ENCODE data around the gene ZNF497. TPM values are rescaled to one million over a fixed set of nuclear protein-coding genes. Genes with fewer than 3 reads are reported as not detected.
A peak's percentile ranks its signal among the peaks of the same experiment; 100 is the strongest.
"Not testable (repeated sequence)": the region's sequence is repeated elsewhere in the genome, so short reads cannot be mapped to it uniquely, and the experiment has no call there.

Gene ZNF497
- total RNA-seq, 5 donors from 2014 or later (not counting 1 experiment from before 2014, with no cell fraction given): 0.98 to 3.4 (median 2.2) TPM

DNA sequence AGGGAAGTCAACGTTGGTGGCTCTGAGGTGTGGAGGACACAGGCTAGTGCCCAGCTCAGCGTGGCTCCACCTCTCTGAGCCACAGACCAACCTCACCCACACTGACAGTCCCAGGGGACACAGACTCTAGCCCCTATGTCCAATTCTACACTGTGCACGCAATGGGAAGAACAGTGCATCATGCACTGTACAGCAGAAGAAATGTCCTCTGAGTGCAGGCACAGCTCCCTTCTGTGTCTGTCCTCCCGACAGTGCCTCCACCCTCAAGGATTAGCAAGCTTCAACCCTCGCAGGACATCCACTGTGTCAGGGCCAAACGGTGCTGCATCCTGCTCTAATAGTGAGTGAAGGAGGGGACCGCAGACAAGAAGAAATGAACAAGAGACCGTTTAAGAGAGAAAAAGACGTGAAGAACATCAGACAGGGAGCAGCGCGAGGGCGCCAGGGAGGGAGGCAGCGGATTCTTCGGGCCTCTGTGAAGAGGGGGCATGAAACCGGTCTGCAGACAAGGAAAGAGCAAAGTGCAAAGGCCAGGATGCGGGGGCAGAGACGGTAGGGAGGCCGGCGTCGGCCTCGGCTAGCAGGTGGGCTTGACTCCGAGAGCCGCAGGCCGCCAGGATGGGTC, 17.6 kb upstream of the ZNF497 start:
- Mint-ChIP-seq H3K9me3 (no peaks in the 10 kb centered on the region), H3K4me1 (peaks cover 24 to 30% (median 28%) of the 10 kb centered on the region in 3 donors), H3K27ac (peak overlapping the region; percentile 94), H3K36me3 (no peaks in the 10 kb centered on the region), H3K4me3 (peak overlapping the region; percentile 87 to 95 (median 87)), H3K27me3 (no peaks in the 10 kb centered on the region)
- peaks cover 4 to 27% of the 10 kb centered on the region in 2 experiments for H3K4me1 ChIP-seq (ENCODE audit: control insufficient read depth in 1 of 2, extremely low read depth in 1 of 2, insufficient read depth in 2 of 2, low read length in 2 of 2)
- CTCF ChIA-PET: no interaction called here
- H3K36me3 ChIP-seq (ENCODE audit: control insufficient read depth in 2 of 2, extremely low read depth in 1 of 2, insufficient read depth in 1 of 2, low read length in 1 of 2): no peaks in the 10 kb centered on the region
- no peaks in the 10 kb centered on the region for H3K9me3 ChIP-seq
- POLR2A ChIA-PET: no interaction called here
- H3K27me3 ChIP-seq (replicated peaks in 1 of 2; ENCODE audit: control insufficient read depth in 2 of 2, extremely low read depth in 1 of 2, insufficient read depth in 2 of 2, low read length in 1 of 2): no peaks in the 10 kb centered on the region
- peak overlapping the region; percentile 90 for H3K27ac ChIP-seq (ENCODE audit: low read length)
- DNase-seq (peak in 1 of 35 experiments; percentile 29), ATAC-seq (replicated peaks in 1 of 4) (no peak)
- peak overlapping the region; percentile 52 to 73 for H3K4me3 ChIP-seq (ENCODE audit: control insufficient read depth in 1 of 2, extremely low read depth in 1 of 2, low read length in 1 of 2)
- under 1% methylated on average over 19 of the region's 24 CpGs for WGBS (ENCODE audit: insufficient coverage)

DNA sequence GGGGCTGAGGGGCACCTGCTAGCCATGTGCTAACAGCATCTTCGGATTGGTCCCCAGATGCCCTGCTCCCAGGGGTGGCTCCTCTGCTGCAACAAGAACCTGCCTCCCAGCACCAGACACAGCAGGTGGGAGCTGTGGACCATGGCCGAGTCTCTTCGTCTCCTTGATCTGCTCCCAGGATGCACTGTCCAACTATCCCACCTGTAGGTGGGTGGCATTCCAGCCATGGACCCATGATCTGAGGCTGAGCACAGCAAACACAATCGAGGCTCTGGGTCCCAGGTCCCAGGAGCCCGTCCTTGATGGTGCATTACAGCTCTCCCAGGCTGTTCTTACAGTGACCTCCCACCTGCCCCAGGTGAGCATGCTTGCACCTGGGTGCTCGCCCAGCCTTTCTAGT, 16.7 kb upstream of the ZNF497 start:
- H3K36me3 ChIP-seq (ENCODE audit: control insufficient read depth in 2 of 2, extremely low read depth in 1 of 2, insufficient read depth in 1 of 2, low read length in 1 of 2): no peaks in the 10 kb centered on the region
- DNase-seq: no peak
- H3K27ac Mint-ChIP-seq: peak overlapping the region; percentile 94
- H3K4me1 ChIP-seq (ENCODE audit: control insufficient read depth in 1 of 2, extremely low read depth in 1 of 2, insufficient read depth in 2 of 2, low read length in 2 of 2): peaks cover 4 to 27% of the 10 kb centered on the region in 2 experiments
- no peaks in the 10 kb centered on the region for H3K27me3 Mint-ChIP-seq
- H3K4me3 ChIP-seq (ENCODE audit: control insufficient read depth in 1 of 2, extremely low read depth in 1 of 2, low read length in 1 of 2): no peak overlapping the region
- ChIA-PET CTCF (no interaction called here), POLR2A (no interaction called here)
- no peak for ATAC-seq (replicated peaks in 1 of 4)
- peaks cover 24 to 30% (median 28%) of the 10 kb centered on the region in 3 donors for H3K4me1 Mint-ChIP-seq
- H3K36me3 Mint-ChIP-seq: no peaks in the 10 kb centered on the region
- peak overlapping the region; percentile 24 for H3K27ac ChIP-seq (ENCODE audit: low read length)
- H3K9me3 ChIP-seq: no peaks in the 10 kb centered on the region
- peak overlapping the region; percentile 87 to 95 (median 87) for H3K4me3 Mint-ChIP-seq
- 87% methylated on average over 5 of the region's 6 CpGs for WGBS (ENCODE audit: insufficient coverage)
- H3K27me3 ChIP-seq (replicated peaks in 1 of 2; ENCODE audit: control insufficient read depth in 2 of 2, extremely low read depth in 1 of 2, insufficient read depth in 2 of 2, low read length in 1 of 2): no peaks in the 10 kb centered on the region
- no peaks in the 10 kb centered on the region for H3K9me3 Mint-ChIP-seq

DNA sequence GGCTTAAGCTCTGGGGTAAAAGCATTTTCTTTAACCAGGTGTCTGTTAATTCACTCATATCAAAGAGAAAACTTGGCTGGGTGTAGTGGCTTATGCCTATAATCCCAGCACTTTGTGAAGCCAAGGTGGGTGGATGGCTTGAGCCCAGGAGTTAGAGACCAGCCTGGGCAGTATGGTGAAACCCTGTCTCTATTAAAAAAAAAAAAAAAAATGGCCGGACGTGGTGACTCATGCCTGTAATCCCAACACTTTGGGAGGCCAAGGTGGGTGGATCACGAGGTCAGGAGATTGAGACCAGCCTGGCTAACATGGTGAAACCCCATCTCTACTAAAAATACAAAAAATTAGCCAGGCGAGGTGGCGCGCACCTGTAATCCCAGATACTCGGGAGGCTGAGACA, 14.2 kb upstream of the ZNF497 start:
- ATAC-seq (replicated peaks in 1 of 4); H3K27me3 Mint-ChIP-seq; H3K9me3 Mint-ChIP-seq; DNase-seq; H3K27ac Mint-ChIP-seq; H3K27me3 ChIP-seq (replicated peaks in 1 of 2; ENCODE audit: control insufficient read depth in 2 of 2, extremely low read depth in 1 of 2, insufficient read depth in 2 of 2, low read length in 1 of 2); H3K4me3 ChIP-seq (ENCODE audit: control insufficient read depth in 1 of 2, extremely low read depth in 1 of 2, low read length in 1 of 2); H3K4me3 Mint-ChIP-seq; CTCF ChIA-PET; H3K27ac ChIP-seq (ENCODE audit: low read length); H3K36me3 ChIP-seq (ENCODE audit: control insufficient read depth in 2 of 2, extremely low read depth in 1 of 2, insufficient read depth in 1 of 2, low read length in 1 of 2); H3K36me3 Mint-ChIP-seq; H3K9me3 ChIP-seq: not testable (repeated sequence)
- POLR2A ChIA-PET: interaction anchor here in 1 of 2 donors (0.7 kb wide), 1 partner anchor 745 kb away, joined by 7 read pairs; no protein-coding TSS in a partner anchor
- H3K4me1 ChIP-seq (ENCODE audit: control insufficient read depth in 1 of 2, extremely low read depth in 1 of 2, insufficient read depth in 2 of 2, low read length in 2 of 2): peaks cover 4 to 20% of the 10 kb centered on the region in 2 experiments
- peaks cover 16 to 21% (median 18%) of the 10 kb centered on the region in 3 donors for H3K4me1 Mint-ChIP-seq
- WGBS (ENCODE audit: insufficient coverage): 95% methylated on average over 4 of the region's 7 CpGs

DNA sequence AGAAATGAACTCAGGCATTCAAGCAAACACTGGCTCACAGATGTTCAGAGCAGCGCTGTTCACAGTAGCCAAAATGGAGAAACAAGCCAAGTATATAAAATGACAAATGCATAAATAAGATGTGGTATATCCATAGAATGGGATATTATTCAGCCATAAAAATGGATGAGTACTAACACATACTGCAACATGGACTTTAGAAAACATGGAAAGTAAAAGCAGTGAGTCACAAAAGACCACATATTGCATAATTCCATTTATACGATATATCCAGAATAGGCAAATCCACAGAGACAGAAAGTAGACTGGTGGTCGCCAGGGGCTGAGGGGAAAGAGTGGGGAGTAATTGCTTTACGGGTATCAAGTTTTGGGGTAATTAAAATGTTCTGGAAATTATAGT, 11.6 kb upstream of the ZNF497 start:
- Histone ChIP-seq H3K27ac (ENCODE audit: low read length) (no peak overlapping the region), H3K4me3 (ENCODE audit: control insufficient read depth in 1 of 2, extremely low read depth in 1 of 2, low read length in 1 of 2) (no peak overlapping the region), H3K4me1 (ENCODE audit: control insufficient read depth in 1 of 2, extremely low read depth in 1 of 2, insufficient read depth in 2 of 2, low read length in 2 of 2) (peaks cover 0 to 2% of the 10 kb centered on the region in 2 experiments), H3K36me3 (ENCODE audit: control insufficient read depth in 2 of 2, extremely low read depth in 1 of 2, insufficient read depth in 1 of 2, low read length in 1 of 2) (no peaks in the 10 kb centered on the region), H3K27me3 (replicated peaks in 1 of 2; ENCODE audit: control insufficient read depth in 2 of 2, extremely low read depth in 1 of 2, insufficient read depth in 2 of 2, low read length in 1 of 2) (no peaks in the 10 kb centered on the region), H3K9me3 (no peaks in the 10 kb centered on the region)
- no CpG with 5 or more reads among the region's 4 CpGs for WGBS (ENCODE audit: insufficient coverage)
- Mint-ChIP-seq H3K27me3 (no peaks in the 10 kb centered on the region), H3K4me1 (peaks cover 0 to 5% (median 0%) of the 10 kb centered on the region in 3 donors), H3K36me3 (no peaks in the 10 kb centered on the region), H3K27ac (no peak overlapping the region), H3K4me3 (no peak overlapping the region), H3K9me3 (no peaks in the 10 kb centered on the region)
- DNase-seq (no peak), ATAC-seq (replicated peaks in 1 of 4) (no peak)
- CTCF ChIA-PET: no interaction called here
- POLR2A ChIA-PET: no interaction called here

DNA sequence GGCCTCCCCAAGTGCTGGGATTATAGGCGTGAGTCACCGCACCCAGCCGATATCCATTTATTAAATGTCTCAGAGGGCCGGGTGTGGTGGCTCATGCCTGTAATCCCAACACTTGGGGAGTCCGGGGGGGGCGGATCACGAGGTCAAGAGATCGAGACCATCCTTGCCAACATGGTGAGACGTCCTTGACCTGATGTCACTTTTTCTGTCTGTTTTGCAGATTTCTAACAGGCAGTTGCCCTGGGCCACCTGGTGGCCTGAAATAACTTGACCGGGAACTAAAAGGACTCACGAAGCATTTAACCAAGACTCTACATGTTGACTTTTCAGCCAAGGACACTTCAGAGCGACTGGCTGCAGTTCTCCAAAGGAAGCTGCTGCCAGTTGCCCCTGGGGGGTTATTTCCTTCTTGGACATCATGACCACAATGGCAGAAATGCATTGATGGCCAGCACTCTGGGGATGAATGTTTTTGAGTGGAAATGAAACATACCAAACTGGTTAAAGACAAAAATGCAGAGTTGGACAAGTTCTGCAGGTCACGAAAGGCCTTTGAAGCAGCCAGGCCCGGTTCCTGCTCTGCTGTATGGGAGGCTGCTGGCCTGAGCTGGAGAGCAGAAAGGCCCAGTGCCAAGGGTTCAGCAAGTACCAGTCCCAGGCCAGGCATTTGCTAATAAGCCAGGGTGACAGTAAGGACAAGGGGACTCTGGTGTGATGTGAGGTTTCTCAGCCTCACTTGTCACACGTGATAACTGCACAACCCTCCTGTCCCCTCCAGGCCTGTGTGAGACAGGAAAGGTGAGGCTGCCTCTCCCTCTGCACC, 10.0 kb upstream of the ZNF497 start:
- no peak for ATAC-seq (replicated peaks in 1 of 4)
- WGBS (ENCODE audit: insufficient coverage): 92% methylated on average over 14 of the region's 15 CpGs
- H3K4me1 Mint-ChIP-seq: no peaks in the 10 kb centered on the region
- H3K9me3 ChIP-seq: no peaks in the 10 kb centered on the region
- POLR2A ChIA-PET: no interaction called here
- DNase-seq: no peak
- CTCF ChIA-PET: no interaction called here
- H3K9me3 Mint-ChIP-seq: no peaks in the 10 kb centered on the region
- no peaks in the 10 kb centered on the region for H3K27me3 ChIP-seq (replicated peaks in 1 of 2; ENCODE audit: control insufficient read depth in 2 of 2, extremely low read depth in 1 of 2, insufficient read depth in 2 of 2, low read length in 1 of 2)
- no peaks in the 10 kb centered on the region for H3K36me3 Mint-ChIP-seq
- H3K27ac Mint-ChIP-seq: no peak overlapping the region
- H3K27ac ChIP-seq (ENCODE audit: low read length): no peak overlapping the region
- H3K27me3 Mint-ChIP-seq: no peaks in the 10 kb centered on the region
- H3K36me3 ChIP-seq (ENCODE audit: control insufficient read depth in 2 of 2, extremely low read depth in 1 of 2, insufficient read depth in 1 of 2, low read length in 1 of 2): no peaks in the 10 kb centered on the region
- no peaks in the 10 kb centered on the region for H3K4me1 ChIP-seq (ENCODE audit: control insufficient read depth in 1 of 2, extremely low read depth in 1 of 2, insufficient read depth in 2 of 2, low read length in 2 of 2)
- no peak overlapping the region for H3K4me3 ChIP-seq (ENCODE audit: control insufficient read depth in 1 of 2, extremely low read depth in 1 of 2, low read length in 1 of 2)
- no peak overlapping the region for H3K4me3 Mint-ChIP-seq

DNA sequence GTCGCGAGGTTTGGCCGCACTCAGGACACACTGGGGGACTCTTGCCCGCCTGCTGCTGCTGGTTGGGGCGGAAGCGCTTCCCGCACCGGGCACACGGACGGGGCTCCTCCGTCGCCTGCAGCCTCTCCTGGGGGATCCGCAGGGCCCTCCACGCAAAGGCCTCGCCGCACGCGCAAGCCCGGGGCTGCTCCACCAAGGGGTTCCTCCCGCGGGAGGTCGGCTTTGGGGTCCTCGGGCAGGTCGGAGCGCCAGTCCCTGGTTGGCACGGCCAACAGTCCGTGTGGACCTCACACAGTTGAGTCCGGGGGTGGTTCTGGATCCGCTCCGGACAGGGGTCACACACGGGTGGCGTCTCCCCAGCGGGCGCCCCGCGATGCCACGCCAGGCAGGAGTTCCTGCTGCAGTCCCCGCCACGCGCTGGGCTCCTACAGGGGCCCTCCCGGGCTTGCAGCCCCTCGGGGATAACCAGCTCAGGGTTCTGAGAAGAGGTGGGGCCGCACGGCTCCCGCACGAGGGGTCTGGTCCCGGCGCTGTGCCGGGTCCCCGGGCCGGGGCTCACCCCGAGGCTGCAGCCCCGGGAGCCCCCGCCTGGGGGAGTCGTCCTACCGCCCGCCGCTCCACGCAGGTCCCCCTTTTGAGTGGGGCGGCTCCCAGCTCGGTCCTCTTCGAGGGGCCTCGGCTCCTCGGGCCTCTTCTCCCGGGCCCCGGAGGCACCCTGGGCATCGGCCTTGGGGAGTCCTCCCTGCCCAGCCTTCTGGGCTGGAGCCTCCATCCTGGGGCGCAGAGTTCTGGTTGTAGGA, 6.2 kb upstream of the ZNF497 start:
- ATAC-seq (replicated peaks in 1 of 4) (no peak), DNase-seq (no peak)
- Histone ChIP-seq H3K27me3 (replicated peaks in 1 of 2; ENCODE audit: control insufficient read depth in 2 of 2, extremely low read depth in 1 of 2, insufficient read depth in 2 of 2, low read length in 1 of 2) (no peaks in the 10 kb centered on the region), H3K4me3 (ENCODE audit: control insufficient read depth in 1 of 2, extremely low read depth in 1 of 2, low read length in 1 of 2) (no peak overlapping the region), H3K4me1 (ENCODE audit: control insufficient read depth in 1 of 2, extremely low read depth in 1 of 2, insufficient read depth in 2 of 2, low read length in 2 of 2) (peaks cover 0 to 2% of the 10 kb centered on the region in 2 experiments), H3K36me3 (ENCODE audit: control insufficient read depth in 2 of 2, extremely low read depth in 1 of 2, insufficient read depth in 1 of 2, low read length in 1 of 2) (no peaks in the 10 kb centered on the region), H3K9me3 (no peaks in the 10 kb centered on the region), H3K27ac (ENCODE audit: low read length) (no peak overlapping the region)
- H3K27me3 Mint-ChIP-seq: no peaks in the 10 kb centered on the region
- 96% methylated on average over 47 of the region's 68 CpGs for WGBS (ENCODE audit: insufficient coverage)
- CTCF ChIA-PET: no interaction called here
- no peaks in the 10 kb centered on the region for H3K36me3 Mint-ChIP-seq
- no peaks in the 10 kb centered on the region for H3K9me3 Mint-ChIP-seq
- H3K4me3 Mint-ChIP-seq: no peak overlapping the region
- no peak overlapping the region for H3K27ac Mint-ChIP-seq
- POLR2A ChIA-PET: no interaction called here
- no peaks in the 10 kb centered on the region for H3K4me1 Mint-ChIP-seq

All from T-cell (primary cell).